NCI-H1105 treated with DMSO at 0.1 percent for 48 hours (cell line): ENCODE measurements around the gene OSM.
A peak's percentile ranks its signal among the peaks of the same experiment; 100 is the strongest.

Experiments
- DNase-seq: peaks from one replicate; lab custom pipeline; 2025; lab: John Stamatoyannopoulos, UW

OSM gene

DNA sequence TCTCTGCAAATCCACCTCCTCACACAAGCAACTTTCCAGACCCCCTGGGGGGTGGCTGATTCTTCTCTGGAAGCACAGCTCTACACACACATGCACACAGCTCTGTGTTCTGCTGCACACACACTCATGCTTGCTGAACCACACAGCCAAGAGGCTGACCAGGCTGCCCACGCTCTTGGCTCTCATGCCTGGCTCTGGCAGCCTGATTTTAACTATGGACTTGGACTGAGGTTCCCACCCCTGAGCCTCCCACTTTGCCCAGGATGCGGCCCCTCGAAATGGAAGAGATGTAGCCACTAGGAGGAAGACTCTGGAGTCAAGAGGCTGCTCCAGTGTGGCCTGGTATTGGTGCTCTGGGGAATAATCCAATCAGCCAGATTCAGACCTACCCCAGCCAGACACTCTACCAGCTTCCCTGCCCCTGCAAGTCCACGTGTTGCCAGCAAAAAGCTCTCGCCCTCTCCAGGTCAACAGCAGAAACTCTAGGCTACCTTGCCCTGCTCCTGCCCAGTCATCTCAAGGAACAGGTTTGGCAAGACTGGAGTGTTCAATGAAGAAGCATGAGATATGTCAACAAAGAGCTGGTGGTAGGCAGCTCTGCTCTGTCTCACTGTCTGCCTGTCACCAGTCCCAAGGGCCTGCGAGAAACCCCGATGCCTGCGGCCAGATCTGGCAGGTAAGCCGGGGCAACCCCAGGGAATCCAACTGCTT, 31.5 kb upstream of the OSM start:
- no peak for DNase-seq

- DNase-seq: no peak
These were observed 30.8 kb upstream of the OSM start for GRCh38 chr22:30297276-30297990.

DNA sequence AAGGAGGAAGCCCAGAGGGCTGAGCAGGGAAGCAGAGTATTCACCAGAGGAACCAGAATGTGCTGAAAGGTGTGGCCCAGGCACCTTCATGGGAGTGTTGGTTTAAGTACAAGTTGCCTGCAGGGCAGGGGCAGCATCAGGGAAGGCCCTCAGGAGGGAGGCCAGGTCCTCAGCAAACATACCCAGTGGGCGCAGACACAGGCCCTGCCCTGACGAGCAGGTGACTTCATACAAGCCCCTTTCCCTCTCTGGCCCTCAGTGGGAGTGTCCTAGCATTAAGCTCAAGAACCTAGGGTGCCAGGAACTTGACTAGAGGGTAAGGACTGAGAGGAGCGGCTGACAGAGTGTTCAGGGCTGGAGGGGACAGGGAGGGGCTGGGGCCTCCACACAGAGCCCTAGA, 30.2 kb upstream of the OSM start:
- DNase-seq: no peak

GRCh38 chr22:30296324-30296723, 29.7 kb upstream of the OSM start:
- no peak for DNase-seq

DNA sequence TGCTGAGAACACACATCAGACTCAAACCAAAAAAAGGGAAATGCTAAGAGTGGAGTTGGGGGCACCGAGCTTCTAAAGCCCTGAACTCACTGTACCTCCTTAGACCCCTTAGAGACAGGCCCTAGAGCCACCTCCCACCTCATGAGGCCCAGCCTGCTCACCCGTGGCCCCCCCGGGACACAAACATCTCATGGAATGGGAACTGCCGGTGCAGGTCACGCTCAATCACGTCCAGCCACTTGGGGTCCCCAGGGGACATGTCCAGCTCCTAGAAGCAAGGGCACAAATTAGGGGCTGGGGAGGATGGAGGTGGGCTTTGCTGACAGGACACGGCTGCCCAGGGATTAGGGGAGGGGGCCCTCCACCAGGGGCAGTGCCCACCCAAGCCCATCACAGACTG, 28.9 kb upstream of the OSM start:
- DNase-seq: no peak

DNA sequence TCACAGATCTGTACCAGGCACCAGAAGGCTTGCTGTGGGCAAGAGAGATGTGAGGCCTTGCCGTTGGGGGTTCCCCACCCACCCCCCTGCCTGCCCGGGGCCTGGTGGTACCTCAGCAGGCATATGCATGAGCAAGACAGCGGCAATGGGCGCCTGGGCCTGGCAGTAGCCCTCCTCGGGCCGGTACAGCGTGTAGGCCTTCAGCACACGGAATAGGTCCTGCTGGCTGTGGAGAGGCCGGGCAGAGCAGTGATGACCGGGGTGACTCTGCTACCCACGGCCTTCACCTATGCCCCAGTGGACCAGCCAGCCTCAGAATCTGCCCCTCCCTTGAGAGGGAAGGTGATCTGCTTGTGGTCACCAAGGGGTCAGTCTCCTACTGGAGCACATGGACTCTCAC, 28.2 kb upstream of the OSM start:
- DNase-seq: no peak

DNA sequence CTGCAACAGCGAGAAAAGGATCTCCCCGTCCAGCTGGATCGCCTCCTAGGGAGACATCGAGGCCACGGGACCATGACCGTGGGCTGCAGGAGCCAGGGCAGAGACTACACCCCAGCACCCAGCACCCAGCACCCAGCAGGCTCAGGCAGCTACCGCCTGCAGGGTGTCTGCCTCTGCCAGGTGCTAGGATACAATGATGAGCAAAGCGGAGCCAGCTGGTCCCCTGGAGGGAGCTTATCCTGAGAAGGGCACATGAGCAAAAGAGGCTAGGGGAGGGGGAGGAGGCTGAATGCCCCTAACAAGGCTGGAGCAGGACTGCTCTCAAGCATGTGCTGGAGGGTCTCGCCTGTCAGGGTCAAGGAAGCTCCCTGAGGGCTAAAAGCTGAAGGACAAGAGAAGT, 27.4 kb upstream of the OSM start:
- no peak for DNase-seq

DNA sequence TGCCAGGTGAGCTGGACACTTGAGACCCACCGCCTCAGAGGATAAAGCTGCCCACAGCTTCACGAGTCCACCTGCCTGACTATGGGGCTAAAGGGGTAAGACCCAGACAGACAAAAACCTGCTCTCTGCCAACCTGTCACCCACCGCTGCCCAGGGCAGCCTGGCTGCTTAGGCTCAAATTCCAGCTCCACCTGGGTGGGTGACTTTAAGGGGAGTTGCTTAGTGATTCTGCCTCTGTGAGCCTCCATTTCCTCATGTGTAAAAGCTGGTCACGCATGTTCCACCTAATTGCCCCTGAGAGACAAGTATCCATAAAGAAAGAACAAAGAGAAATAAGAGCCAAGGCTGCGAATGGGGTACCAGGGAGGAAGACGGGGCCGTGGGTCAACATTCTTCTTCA, 26.4 kb upstream of the OSM start:
- DNase-seq: no peak

GRCh38 chr22:30292069-30292970, 25.7 kb upstream of the OSM start:
- no peak for DNase-seq

DNA sequence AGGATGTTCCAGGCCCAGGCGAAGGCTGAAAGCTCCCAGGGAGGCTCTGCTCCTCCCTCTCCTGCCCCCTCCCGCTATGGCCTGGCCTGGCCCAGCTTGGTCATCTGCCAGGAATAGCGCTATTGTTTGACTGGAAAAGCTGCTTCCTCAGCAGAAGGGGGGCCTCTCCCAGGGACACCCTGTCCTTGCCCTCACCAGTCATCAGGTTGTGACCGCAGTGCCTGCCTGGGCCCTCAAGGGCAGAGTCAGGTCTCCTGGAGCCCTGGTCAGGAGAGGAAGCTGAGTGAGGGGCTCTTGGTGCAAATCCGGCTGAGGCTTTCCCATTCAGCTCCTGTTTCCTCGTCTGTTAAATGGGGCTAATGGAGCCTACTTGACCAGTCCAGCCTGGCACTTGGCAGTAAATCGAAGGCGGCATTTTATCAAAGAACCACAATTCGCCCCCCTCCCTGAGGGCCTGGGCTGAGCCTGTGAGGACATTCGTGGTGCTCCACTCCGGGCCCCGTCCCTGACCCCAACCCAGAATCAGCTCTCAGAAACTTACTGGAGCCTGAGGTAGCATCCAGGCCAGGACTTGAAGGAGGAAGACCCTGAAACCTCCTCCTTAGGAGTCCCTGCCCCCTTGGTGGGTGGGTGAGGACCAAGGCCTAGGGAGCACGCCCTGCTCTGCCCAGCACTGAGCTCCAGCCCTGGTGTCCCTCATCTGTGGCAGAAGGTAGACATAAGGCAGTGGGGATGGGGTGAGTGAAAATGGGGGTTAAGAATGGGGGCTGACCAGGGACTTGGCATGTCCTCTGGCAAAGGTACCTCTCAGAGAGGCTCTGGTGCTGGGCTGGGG, 24.6 kb upstream of the OSM start:
- peak; percentile 20 for DNase-seq

GRCh38 chr22:30290342-30291057, 23.8 kb upstream of the OSM start:
- no peak for DNase-seq

DNA sequence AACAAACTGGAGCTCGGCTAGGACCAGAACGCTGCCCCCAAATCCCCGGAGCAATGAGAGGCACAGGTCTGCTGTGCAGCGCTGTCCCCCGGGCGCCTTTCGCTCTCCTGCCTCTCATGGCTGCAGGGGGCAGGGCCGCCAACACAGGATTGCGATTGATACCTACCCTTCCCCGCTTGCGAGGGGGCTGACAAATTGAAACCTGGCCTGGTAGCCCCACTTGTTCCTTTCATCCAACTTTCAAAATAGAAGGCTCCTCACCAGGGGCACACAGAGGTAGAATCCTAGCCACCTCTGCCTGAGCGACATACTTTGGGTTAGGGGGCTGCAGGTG, 23.3 kb upstream of the OSM start:
- no peak for DNase-seq

- peak; percentile 95 for DNase-seq
These were observed 22.7 kb upstream of the OSM start, which contains the start of gene CASTOR1 for GRCh38 chr22:30289141-30289979. Gene CASTOR1 (minus strand): TSS chr22:30289505. CDS start chr22:30289497, 8 bp downstream.

GRCh38 chr22:30288419-30289140, 21.9 kb upstream of the OSM start:
- DNase-seq: no peak

DNA sequence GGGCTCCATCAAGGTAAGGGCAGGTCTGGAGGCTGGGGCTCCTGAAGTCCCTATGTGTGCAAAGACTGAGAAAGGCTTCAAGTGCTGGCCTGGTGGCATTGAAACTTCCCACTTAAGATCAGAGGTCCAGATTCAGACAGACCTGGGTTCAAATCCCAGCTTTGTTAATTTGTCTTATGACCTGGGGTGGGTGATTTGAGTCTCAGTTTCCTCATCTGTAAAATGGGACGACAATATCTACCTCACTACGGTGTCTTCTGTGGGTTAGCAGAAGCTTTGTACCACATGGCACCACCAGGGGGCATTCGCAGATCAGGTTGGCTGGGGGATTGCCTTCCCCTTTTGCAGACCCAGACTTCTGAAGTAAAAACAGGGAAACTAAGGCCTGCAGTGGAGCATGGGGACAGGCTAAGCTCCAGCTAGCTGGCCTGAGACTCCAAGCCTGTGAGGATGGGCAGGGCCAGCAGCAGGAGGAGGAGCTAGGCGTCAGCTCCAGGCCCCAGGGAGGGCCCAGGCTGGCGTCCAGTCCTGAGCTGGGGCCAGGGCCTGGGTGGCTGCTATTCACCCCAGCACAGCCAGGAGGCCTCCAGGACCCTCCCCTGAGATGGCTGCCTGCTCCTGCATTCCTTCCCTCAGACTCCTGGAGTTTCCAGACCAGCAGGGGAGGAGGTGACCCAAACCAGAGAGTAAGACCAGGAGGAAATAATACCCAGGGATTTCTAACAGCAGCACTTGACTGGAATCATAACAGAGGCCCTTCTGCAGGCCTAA, 21.2 kb upstream of the OSM start:
- no peak for DNase-seq

DNA sequence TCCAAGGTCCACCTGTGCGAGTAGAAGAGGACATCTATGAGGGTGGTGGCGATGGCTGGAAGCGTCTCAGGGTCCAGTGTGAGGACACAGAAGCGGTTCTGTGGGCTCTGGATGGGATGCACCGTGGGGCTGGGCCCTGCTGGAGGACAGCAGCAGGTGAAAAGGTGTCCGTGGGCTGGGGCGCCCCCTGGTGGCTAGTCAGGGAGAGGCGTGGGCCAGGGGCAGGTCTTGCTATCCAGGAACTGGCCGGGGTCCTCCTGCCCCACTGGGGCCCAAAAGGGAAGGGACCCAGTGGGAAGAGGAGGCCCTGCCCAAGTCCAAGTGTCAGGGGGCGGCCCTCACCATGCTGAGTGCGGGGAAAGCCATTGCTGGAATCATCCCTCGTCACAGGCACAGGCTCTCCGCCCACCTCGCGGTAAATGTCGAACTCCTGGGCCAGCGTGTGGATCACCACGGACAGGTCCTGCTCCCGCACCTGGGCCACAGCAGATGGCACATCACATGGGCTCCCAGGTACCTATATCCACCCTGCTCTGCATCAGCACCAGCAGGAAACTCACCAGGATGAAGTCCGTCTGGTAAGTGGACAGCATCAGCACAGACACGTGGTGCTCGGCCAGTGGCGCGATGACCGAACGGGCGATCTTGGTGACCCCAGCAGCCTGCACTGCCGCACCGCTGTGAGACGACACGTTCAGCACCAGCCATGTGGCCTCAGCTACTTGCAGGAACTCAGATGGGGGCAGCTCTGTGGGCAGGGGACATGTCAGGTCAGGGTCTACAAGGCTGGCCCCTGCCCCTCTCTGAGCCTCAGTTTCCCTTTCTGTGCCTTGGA, 20.4 kb upstream of the OSM start:
- DNase-seq: peak; percentile 26

DNA sequence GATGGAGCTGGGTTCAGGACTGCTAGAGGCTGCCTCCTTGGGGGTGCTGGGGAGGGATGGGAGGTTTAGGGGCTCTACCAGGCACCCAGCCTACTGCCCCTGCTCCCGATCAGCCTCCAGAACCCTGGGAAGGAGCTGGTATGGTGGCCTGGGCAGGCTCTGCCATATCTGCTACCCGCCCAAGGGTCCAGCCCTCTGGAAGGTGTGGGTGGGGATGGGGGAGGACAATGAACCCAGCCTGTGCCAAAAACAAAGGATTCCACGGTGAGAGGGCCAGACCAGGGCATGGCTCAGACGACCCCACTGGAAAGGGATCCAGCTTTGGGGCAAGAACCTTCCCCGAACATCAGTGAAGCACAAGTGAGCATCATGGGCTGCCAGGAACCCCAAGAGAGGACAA, 19.7 kb upstream of the OSM start:
- DNase-seq: no peak

DNA sequence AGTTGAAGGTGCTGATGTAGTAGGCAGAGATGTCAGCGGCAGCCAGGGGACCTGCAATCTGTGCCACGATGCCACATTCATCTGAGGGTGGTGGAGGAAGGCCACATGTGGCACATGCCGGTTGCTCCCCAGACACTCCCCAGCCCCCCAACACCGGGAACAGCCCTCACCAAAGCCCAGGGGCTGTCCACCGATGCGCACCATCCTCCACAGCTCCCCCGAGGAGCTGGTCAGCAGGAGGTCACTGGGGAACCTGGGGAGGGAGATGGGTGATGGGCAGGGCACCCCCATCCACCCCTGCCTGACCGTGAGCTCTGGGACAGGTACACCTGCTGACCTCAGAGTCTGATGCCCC, 19.2 kb upstream of the OSM start:
- DNase-seq: no peak
